Muscle of leg (tissue), 11 donors: Measurements from ENCODE around the gene GSTO2. TPM values are rescaled to one million over a fixed set of nuclear protein-coding genes. Genes with fewer than 3 reads are reported as not detected.
"Not testable (repeated sequence)": the region's sequence is repeated elsewhere in the genome, so short reads cannot be mapped to it uniquely, and the experiment has no call there.

Experiments
- DNase-seq: peaks from one replicate; pipeline ENCODE4 v3.0.0; 2013
- H3K27ac ChIP-seq: one replicate; pipeline ENCODE4 v1.5.1; 2013; ENCODE audit warnings: mild to moderate bottlenecking, low read length, control low read depth
- H3K27me3 ChIP-seq: one replicate; pipeline ENCODE4 v1.6.1; 2013; ENCODE audit warnings: low read length; ENCODE audit not compliant: control insufficient read depth, insufficient read depth
- H3K36me3 ChIP-seq: one replicate; pipeline ENCODE4 v1.6.1; 2013; ENCODE audit warnings: low read length; ENCODE audit not compliant: control insufficient read depth, insufficient read depth
- H3K4me1 ChIP-seq: one replicate; pipeline ENCODE4 v1.6.1; 2013; ENCODE audit warnings: low read length; ENCODE audit not compliant: control insufficient read depth, insufficient read depth
- H3K4me3 ChIP-seq: one replicate; pipeline ENCODE4 v1.5.1; 2013; ENCODE audit warnings: low read length, control low read depth
- H3K9me3 ChIP-seq: replicated peaks from 2 replicates; pipeline ENCODE4 v1.6.1; 2013; ENCODE audit warnings: low read depth, low read length; ENCODE audit not compliant: control insufficient read depth
- WGBS: methylation state at CpG from one replicate; pipeline ENCODE4 v1.1.5; 2013; ENCODE audit warnings: missing lambda C conversion rate; ENCODE audit not compliant: insufficient coverage; 5-methylcytosine and 5-hydroxymethylcytosine counted together
- polyA plus RNA-seq, 8 donors: library from polyadenylated mRNA; unstranded; fragments of 120-200 nt; gene quantifications; one replicate each; pipeline versions ENCODE4 v1.2.1 to v1.2.3, GENCODE V29; 2013; ENCODE audit warnings: inconsistent platforms in 1 of 8, low replicate concordance in 1 of 8; ENCODE audit not compliant: insufficient read length in 8 of 8, insufficient read depth in 1 of 8
- total RNA-seq: library from RNA; stranded (reverse); fragments of 120-200 nt; gene quantifications from one replicate; pipeline ENCODE4 v1.2.4, GENCODE V29; 2013

Gene GSTO2
- total and polyA plus RNA-seq, 9 donors, result 0.33 to 2.9 (median 0.84) TPM

DNA sequence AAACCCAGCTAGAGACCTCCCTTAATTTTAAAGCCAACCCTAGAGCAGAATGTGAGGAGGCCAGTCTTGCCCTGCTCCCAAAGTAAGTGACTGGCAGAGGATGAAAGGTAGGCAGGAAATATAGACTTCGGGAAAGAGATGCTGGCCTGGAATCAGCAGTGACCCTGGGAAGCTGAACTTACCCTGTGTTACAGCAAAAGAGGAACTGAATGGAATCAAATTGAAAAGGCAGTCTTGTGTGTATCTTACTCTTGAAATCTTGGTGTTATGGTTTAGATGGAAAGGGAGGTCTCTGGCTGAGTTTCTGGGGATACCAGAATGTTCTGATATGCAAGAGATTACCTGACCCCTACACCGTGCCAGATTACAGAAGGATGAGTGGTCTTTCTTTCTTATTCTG, 28.9 kb upstream of the GSTO2 start:
- Histone ChIP-seq H3K27me3 (peaks cover 2% of the 10 kb centered on the region), H3K9me3 (no peaks in the 10 kb centered on the region), H3K4me1 (no peaks in the 10 kb centered on the region), H3K4me3 (no peak overlapping the region), H3K27ac (no peak overlapping the region), H3K36me3 (no peaks in the 10 kb centered on the region)
- WGBS, result 82% methylated on average over 1 of the region's 2 CpGs
- no peak for DNase-seq

GRCh38 chr10:104242545-104242944, 26.4 kb upstream of the GSTO2 start:
- H3K27me3 ChIP-seq, result no peaks in the 10 kb centered on the region
- no peak overlapping the region for H3K27ac ChIP-seq
- H3K9me3 ChIP-seq, result no peaks in the 10 kb centered on the region
- no peaks in the 10 kb centered on the region for H3K36me3 ChIP-seq
- no peaks in the 10 kb centered on the region for H3K4me1 ChIP-seq
- no peak overlapping the region for H3K4me3 ChIP-seq
- no peak for DNase-seq

DNA sequence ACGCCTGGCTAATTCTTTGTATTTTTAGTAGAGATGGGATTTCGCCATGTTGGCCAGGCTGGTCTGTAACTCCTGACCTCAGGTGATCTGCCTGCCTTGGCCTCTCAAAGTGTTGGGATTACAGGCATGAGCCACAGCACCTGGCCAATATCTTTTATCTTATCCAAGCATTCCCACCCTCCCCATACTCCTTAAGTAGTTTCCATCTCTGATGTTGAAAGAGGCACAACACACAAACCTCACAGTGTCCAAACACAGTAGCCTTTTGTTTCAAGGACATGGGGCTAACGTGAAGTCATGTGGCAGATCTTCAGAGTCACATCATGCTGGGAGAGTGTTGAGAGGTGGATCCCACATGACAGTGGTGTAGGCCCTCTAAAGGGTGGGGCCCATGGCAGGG, 26.0 kb upstream of the GSTO2 start:
- not testable (repeated sequence) for H3K27me3 ChIP-seq, H3K4me3 ChIP-seq, H3K4me1 ChIP-seq, H3K27ac ChIP-seq, H3K36me3 ChIP-seq, H3K9me3 ChIP-seq, DNase-seq
- 100% methylated on average over 1 of the region's 3 CpGs for WGBS

DNA sequence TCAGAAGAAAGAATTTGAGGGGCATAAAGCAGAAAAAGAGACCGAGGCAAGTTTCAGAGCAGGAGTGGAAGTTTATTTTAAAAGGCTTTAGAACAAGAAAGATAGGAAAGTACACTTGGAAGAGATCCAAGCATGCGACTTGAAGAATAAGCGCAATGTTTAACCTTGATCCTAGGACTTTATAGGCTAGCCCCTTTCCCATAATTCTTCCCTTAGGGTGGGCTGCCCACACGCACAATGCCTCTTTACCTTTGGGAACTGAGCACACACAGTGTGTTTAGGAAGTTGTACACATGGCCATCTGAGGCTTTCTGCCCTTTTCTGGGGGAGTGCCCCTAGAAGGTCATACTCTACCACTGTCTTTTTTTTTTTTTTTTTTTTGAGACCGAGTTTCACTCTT, 25.5 kb upstream of the GSTO2 start:
- Histone ChIP-seq H3K27ac (no peak overlapping the region), H3K36me3 (no peaks in the 10 kb centered on the region), H3K9me3 (no peaks in the 10 kb centered on the region), H3K4me3 (no peak overlapping the region), H3K27me3 (peaks cover under 1% of the 10 kb centered on the region), H3K4me1 (no peaks in the 10 kb centered on the region)
- WGBS, result 67% methylated on average over 1 of the region's 5 CpGs
- no peak for DNase-seq

DNA sequence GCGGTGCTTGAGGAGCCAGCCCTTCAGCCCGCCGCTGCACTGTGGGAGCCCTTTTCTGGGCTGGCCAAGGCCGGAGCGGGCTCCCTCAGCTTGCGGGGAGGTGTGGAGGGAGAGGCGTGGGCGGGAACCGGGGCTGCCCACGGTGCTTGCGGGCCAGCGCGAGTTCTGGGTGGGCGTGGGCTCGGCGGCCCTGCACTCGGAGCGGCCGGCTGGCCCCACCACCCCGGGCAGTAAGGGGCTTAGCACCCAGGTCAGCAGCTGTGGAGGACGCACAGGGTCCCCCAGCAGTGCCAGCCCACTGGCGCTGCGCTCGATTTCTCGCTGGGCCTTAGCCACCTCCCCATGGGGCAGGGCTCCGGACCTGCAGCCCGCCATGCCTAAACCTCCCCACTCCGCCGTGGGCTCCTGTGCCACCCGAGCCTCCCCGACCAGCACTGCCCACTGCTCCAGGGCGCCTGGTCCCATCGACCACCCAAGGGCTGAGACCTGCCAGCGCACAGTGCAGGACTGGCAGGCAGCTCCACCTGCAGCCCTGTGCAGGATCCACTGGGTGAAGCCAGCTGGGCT, 23.8 kb upstream of the GSTO2 start:
- H3K9me3 ChIP-seq, result peaks cover 2% of the 10 kb centered on the region
- no peak overlapping the region for H3K4me3 ChIP-seq
- no peak overlapping the region for H3K27ac ChIP-seq
- no peak for DNase-seq
- no peaks in the 10 kb centered on the region for H3K4me1 ChIP-seq
- 94% methylated on average over 32 of the region's 34 CpGs for WGBS
- peaks cover 5% of the 10 kb centered on the region for H3K27me3 ChIP-seq
- no peaks in the 10 kb centered on the region for H3K36me3 ChIP-seq

GRCh38 chr10:104246976-104247375, 22.0 kb upstream of the GSTO2 start:
- Histone ChIP-seq H3K27ac (no peak overlapping the region), H3K36me3 (no peaks in the 10 kb centered on the region), H3K27me3 (peaks cover 5% of the 10 kb centered on the region), H3K4me1 (no peaks in the 10 kb centered on the region), H3K9me3 (peaks cover 2% of the 10 kb centered on the region), H3K4me3 (no peak overlapping the region)
- WGBS, result 61% methylated on average over 2 of the region's 2 CpGs
- DNase-seq, result peak; percentile 37

- Histone ChIP-seq H3K9me3 (peaks cover 2% of the 10 kb centered on the region), H3K27me3 (peaks cover 5% of the 10 kb centered on the region), H3K36me3 (no peaks in the 10 kb centered on the region), H3K4me3 (no peak overlapping the region), H3K4me1 (no peaks in the 10 kb centered on the region), H3K27ac (no peak overlapping the region)
- no peak for DNase-seq
- WGBS, result no CpG with 5 or more reads among the region's 3 CpGs
Measured at GRCh38 chr10:104247513-104248146, 21.4 kb upstream of the GSTO2 start.

- 62% methylated on average over 10 of the region's 11 CpGs for WGBS
- not testable (repeated sequence) for H3K4me1 ChIP-seq, H3K27me3 ChIP-seq, H3K4me3 ChIP-seq, DNase-seq, H3K36me3 ChIP-seq, H3K27ac ChIP-seq, H3K9me3 ChIP-seq
Measured at GRCh38 chr10:104248931-104249330, 20.1 kb upstream of the GSTO2 start.

DNA sequence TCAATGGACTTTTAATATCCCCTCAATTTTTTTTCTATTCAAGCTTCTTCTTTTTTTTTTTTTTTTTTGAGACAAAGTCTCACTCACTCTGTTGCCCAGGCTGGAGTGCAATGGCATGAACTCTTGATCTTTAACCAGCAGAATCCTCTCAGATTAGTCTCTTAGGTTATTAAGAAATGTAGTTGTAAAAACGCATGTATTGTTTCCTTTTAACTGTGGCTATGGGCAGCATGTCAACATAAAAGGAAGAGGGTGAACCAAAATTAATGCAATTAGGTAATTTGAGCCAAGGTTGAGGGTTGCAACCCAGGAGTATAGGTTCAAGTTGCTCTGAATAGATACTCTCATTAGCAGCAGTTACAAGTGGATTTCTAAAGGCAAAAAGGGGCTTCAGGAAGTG, 18.6 kb upstream of the GSTO2 start:
- Histone ChIP-seq H3K27ac (no peak overlapping the region), H3K4me3 (no peak overlapping the region), H3K4me1 (peaks cover 5% of the 10 kb centered on the region), H3K9me3 (peaks cover 2% of the 10 kb centered on the region), H3K36me3 (no peaks in the 10 kb centered on the region), H3K27me3 (peaks cover 5% of the 10 kb centered on the region)
- 40% methylated on average over 1 of the region's 1 CpG for WGBS
- no peak for DNase-seq

GRCh38 chr10:104251443-104251842, 17.5 kb upstream of the GSTO2 start:
- Histone ChIP-seq H3K4me1 (peaks cover 5% of the 10 kb centered on the region), H3K4me3 (no peak overlapping the region), H3K27ac (no peak overlapping the region), H3K27me3 (peaks cover 5% of the 10 kb centered on the region), H3K9me3 (peaks cover 2% of the 10 kb centered on the region), H3K36me3 (no peaks in the 10 kb centered on the region)
- 87% methylated on average over 3 of the region's 6 CpGs for WGBS
- DNase-seq, result no peak

DNA sequence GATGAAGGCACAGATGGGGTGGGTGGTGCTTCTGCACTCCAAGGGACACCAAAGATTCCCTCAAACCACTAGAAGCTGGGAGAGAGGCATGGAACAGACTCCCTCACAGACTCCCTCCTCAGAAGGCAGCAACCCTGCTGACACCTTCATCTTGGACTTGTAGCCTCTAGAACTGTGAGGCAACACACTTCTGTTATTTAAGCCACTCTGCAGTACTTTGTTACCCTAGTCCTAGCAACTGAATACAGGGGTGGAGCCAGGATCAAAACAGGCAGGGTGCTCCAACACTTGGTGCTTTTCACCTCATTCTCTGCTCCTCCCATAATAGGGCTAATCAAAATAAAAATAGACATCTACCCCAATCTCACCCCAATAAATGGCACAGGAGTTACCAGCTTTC, 16.6 kb upstream of the GSTO2 start:
- H3K27ac ChIP-seq, result no peak overlapping the region
- H3K4me1 ChIP-seq, result peaks cover 5% of the 10 kb centered on the region
- no peaks in the 10 kb centered on the region for H3K36me3 ChIP-seq
- H3K27me3 ChIP-seq, result peaks cover 5% of the 10 kb centered on the region
- peaks cover 2% of the 10 kb centered on the region for H3K9me3 ChIP-seq
- DNase-seq, result no peak
- no peak overlapping the region for H3K4me3 ChIP-seq
